CD8-positive, alpha-beta memory T cell (primary cell): Measurements from ENCODE around the gene INO80. TPM values are rescaled to one million over a fixed set of nuclear protein-coding genes. Genes with fewer than 3 reads are reported as not detected.

Experiments used
- CTCF ChIA-PET: fragments of 350-600 bp; sonication (Branson Sonifier 250); formaldehyde crosslinking; loops from one replicate; lab custom pipeline; 2021; ENCODE audit warnings: antibody characterized with exemption; lab: Charles Lee
- POLR2A ChIA-PET: fragments of 350-600 bp; sonication (Branson Sonifier 250); formaldehyde crosslinking; loops from one replicate; lab custom pipeline; 2021; ENCODE audit warnings: antibody characterized with exemption; lab: Charles Lee
- DNase-seq, 5 donors: peaks; one replicate each; pipeline versions ENCODE4 v3.0.0 to v3.0.0-alpha.2; 2020 to 2022; ENCODE audit warnings: mixed read lengths in 1 of 5
- H3K27ac ChIP-seq: one replicate; pipeline ENCODE4 v1.7.0; 2013; ENCODE audit warnings: low read depth, mild to moderate bottlenecking, low read length, moderate library complexity
- H3K27me3 ChIP-seq: 2 replicates; pipeline ENCODE4 v1.7.0; 2013; ENCODE audit warnings: low read length, mild to moderate bottlenecking; ENCODE audit not compliant: insufficient read depth, poor library complexity, severe bottlenecking
- H3K36me3 ChIP-seq: 2 replicates; pipeline ENCODE4 v1.7.0; 2013; ENCODE audit warnings: mild to moderate bottlenecking, low read length, moderate library complexity; ENCODE audit not compliant: insufficient read depth
- H3K4me1 ChIP-seq: 2 replicates; pipeline ENCODE4 v1.7.0; 2013; ENCODE audit warnings: mild to moderate bottlenecking, low read length, moderate library complexity; ENCODE audit not compliant: insufficient read depth
- H3K4me3 ChIP-seq: 2 replicates; pipeline ENCODE4 v1.7.0; 2013; ENCODE audit warnings: mild to moderate bottlenecking, low read length
- H3K9me3 ChIP-seq: 2 replicates; pipeline ENCODE4 v1.7.0; 2013; ENCODE audit warnings: mild to moderate bottlenecking, low read length
- H3K27ac Mint-ChIP-seq, 8 donors: one replicate each; pipeline ENCODE4 v1.8.0; 2020 to 2021; ENCODE audit warnings: mixed read lengths in 8 of 8, mild to moderate bottlenecking in 6 of 8, inconsistent platforms in 3 of 8, moderate library complexity in 3 of 8
- H3K27me3 Mint-ChIP-seq, 2 donors: one replicate each; pipeline ENCODE4 v1.8.0; 2020 to 2021; ENCODE audit warnings: mixed read lengths in 2 of 2, mild to moderate bottlenecking in 1 of 2, moderate library complexity in 1 of 2
- H3K36me3 Mint-ChIP-seq, 3 donors: one replicate each; pipeline ENCODE4 v1.8.0; 2020 to 2021; ENCODE audit warnings: mixed read lengths in 3 of 3, inconsistent platforms in 1 of 3, mild to moderate bottlenecking in 1 of 3
- H3K4me1 Mint-ChIP-seq, 3 donors: one replicate each; pipeline ENCODE4 v1.8.0; 2020 to 2021; ENCODE audit warnings: mixed read lengths in 3 of 3, inconsistent platforms in 1 of 3, mild to moderate bottlenecking in 1 of 3
- H3K4me3 Mint-ChIP-seq, 7 donors: one replicate each; pipeline ENCODE4 v1.8.0; 2020 to 2021; ENCODE audit warnings: mixed read lengths in 7 of 7, mild to moderate bottlenecking in 6 of 7, moderate library complexity in 4 of 7, inconsistent platforms in 2 of 7
- H3K9me3 Mint-ChIP-seq, 5 donors: one replicate each; pipeline ENCODE4 v1.8.0; 2020 to 2022; ENCODE audit warnings: mixed read lengths in 5 of 5, mild to moderate bottlenecking in 3 of 5, moderate library complexity in 2 of 5, inconsistent platforms in 1 of 5
- polyA plus RNA-seq: library from polyadenylated mRNA; unstranded; fragments of 300-500 nt; fragmentation: Illumina TruSeq; gene quantifications from one replicate; pipeline ENCODE4 v1.2.3, GENCODE V29; 2021
- total RNA-seq, 2 experiments: library from RNA; stranded (reverse); gene quantifications; one replicate each; pipeline ENCODE4 v1.2.3, GENCODE V29; 2021

INO80 gene
- total and polyA plus RNA-seq, 3 experiments from 2014 or later, result 7.2 to 29.2 (median 26.3) TPM

- H3K36me3 Mint-ChIP-seq, result peaks cover 0 to 67% (median 9%) of the 10 kb centered on the region in 3 donors
- peaks cover 14% of the 10 kb centered on the region for H3K36me3 ChIP-seq
- peaks cover 0 to 4% (median 3%) of the 10 kb centered on the region in 3 donors for H3K4me1 Mint-ChIP-seq
- POLR2A ChIA-PET, result no interaction called here
- no peak overlapping the region for H3K27ac ChIP-seq
- no peak overlapping the region for H3K4me3 ChIP-seq
- no peaks in the 10 kb centered on the region for H3K27me3 Mint-ChIP-seq
- DNase-seq, result no peak
- H3K4me3 Mint-ChIP-seq, result no peak overlapping the region
- no peaks in the 10 kb centered on the region for H3K9me3 ChIP-seq
- peak overlapping the region in 3 of 8 donors; percentile 16 to 79 (median 79) for H3K27ac Mint-ChIP-seq
- no peaks in the 10 kb centered on the region for H3K27me3 ChIP-seq
- H3K9me3 Mint-ChIP-seq, result no peaks in the 10 kb centered on the region
- H3K4me1 ChIP-seq, result no peaks in the 10 kb centered on the region
- CTCF ChIA-PET, result interaction anchor here (1.6 kb wide), 1 partner anchor 107 kb away, joined by 3 read pairs; no protein-coding TSS in a partner anchor
Observed at GRCh38 chr15:41011055-41011815, 104.8 kb downstream of the INO80 start.

GRCh38 chr15:41010345-41010744, 105.7 kb downstream of the INO80 start:
- Histone ChIP-seq H3K9me3 (no peaks in the 10 kb centered on the region), H3K36me3 (peaks cover 14% of the 10 kb centered on the region), H3K4me3 (no peak overlapping the region), H3K27ac (no peak overlapping the region), H3K27me3 (no peaks in the 10 kb centered on the region), H3K4me1 (no peaks in the 10 kb centered on the region)
- Mint-ChIP-seq H3K4me3 (no peak overlapping the region), H3K9me3 (no peaks in the 10 kb centered on the region), H3K4me1 (peaks cover 0 to 4% (median 3%) of the 10 kb centered on the region in 3 donors), H3K36me3 (peaks cover 0 to 68% (median 9%) of the 10 kb centered on the region in 3 donors), H3K27me3 (no peaks in the 10 kb centered on the region), H3K27ac (no peak overlapping the region)
- no peak for DNase-seq
- ChIA-PET CTCF (interaction anchor here (1.6 kb wide), 1 partner anchor 106 kb away, joined by 3 read pairs; no protein-coding TSS in a partner anchor), POLR2A (no interaction called here)

- Histone ChIP-seq H3K36me3 (peaks cover 11% of the 10 kb centered on the region), H3K9me3 (no peaks in the 10 kb centered on the region), H3K27me3 (no peaks in the 10 kb centered on the region), H3K4me3 (no peak overlapping the region), H3K4me1 (no peaks in the 10 kb centered on the region), H3K27ac (no peak overlapping the region)
- Mint-ChIP-seq H3K36me3 (peaks cover 0 to 70% (median 7%) of the 10 kb centered on the region in 3 donors), H3K4me3 (no peak overlapping the region), H3K27me3 (no peaks in the 10 kb centered on the region), H3K4me1 (peaks cover 0 to 3% (median 0%) of the 10 kb centered on the region in 3 donors), H3K27ac (no peak overlapping the region), H3K9me3 (no peaks in the 10 kb centered on the region)
- POLR2A ChIA-PET, result no interaction called here
- no peak for DNase-seq
- CTCF ChIA-PET, result no interaction called here
Observed at GRCh38 chr15:41006479-41006878, 109.6 kb downstream of the INO80 start.

- H3K9me3 Mint-ChIP-seq, result no peaks in the 10 kb centered on the region
- H3K4me3 ChIP-seq, result no peak overlapping the region
- ChIA-PET CTCF (no interaction called here), POLR2A (no interaction called here)
- no peaks in the 10 kb centered on the region for H3K4me1 ChIP-seq
- DNase-seq, result no peak
- no peaks in the 10 kb centered on the region for H3K27me3 Mint-ChIP-seq
- H3K4me1 Mint-ChIP-seq, result peaks cover 0 to 3% (median 0%) of the 10 kb centered on the region in 3 donors
- H3K27ac Mint-ChIP-seq, result no peak overlapping the region
- no peak overlapping the region for H3K27ac ChIP-seq
- H3K36me3 Mint-ChIP-seq, result peaks cover 0 to 69% (median 12%) of the 10 kb centered on the region in 3 donors
- H3K4me3 Mint-ChIP-seq, result no peak overlapping the region
- H3K36me3 ChIP-seq, result peaks cover 11% of the 10 kb centered on the region
- no peaks in the 10 kb centered on the region for H3K27me3 ChIP-seq
- H3K9me3 ChIP-seq, result no peaks in the 10 kb centered on the region
Observed at GRCh38 chr15:41004490-41004889, 111.6 kb downstream of the INO80 start.

GRCh38 chr15:41001524-41002214, 114.4 kb downstream of the INO80 start:
- Mint-ChIP-seq H3K9me3 (no peaks in the 10 kb centered on the region), H3K36me3 (peaks cover 0 to 69% (median 17%) of the 10 kb centered on the region in 3 donors), H3K27me3 (no peaks in the 10 kb centered on the region), H3K4me3 (no peak overlapping the region), H3K27ac (peak overlapping the region in 3 of 8 donors; percentile 10 to 66 (median 29)), H3K4me1 (peaks cover 0 to under 1% (median 0%) of the 10 kb centered on the region in 3 donors)
- DNase-seq, result no peak
- H3K27ac ChIP-seq, result no peak overlapping the region
- no peaks in the 10 kb centered on the region for H3K27me3 ChIP-seq
- peaks cover 15% of the 10 kb centered on the region for H3K36me3 ChIP-seq
- CTCF ChIA-PET, result no interaction called here
- POLR2A ChIA-PET, result interaction anchor here (0.5 kb wide), 1 partner anchor 218 kb away, joined by 3 read pairs; no protein-coding TSS in a partner anchor
- no peaks in the 10 kb centered on the region for H3K9me3 ChIP-seq
- no peak overlapping the region for H3K4me3 ChIP-seq
- no peaks in the 10 kb centered on the region for H3K4me1 ChIP-seq

GRCh38 chr15:40999190-40999589, 116.9 kb downstream of the INO80 start:
- no peak overlapping the region for H3K27ac ChIP-seq
- no peak overlapping the region for H3K4me3 ChIP-seq
- no peak for DNase-seq
- CTCF ChIA-PET, result no interaction called here
- peaks cover 0 to 65% (median 23%) of the 10 kb centered on the region in 3 donors for H3K36me3 Mint-ChIP-seq
- POLR2A ChIA-PET, result no interaction called here
- H3K4me1 ChIP-seq, result no peaks in the 10 kb centered on the region
- H3K27me3 ChIP-seq, result no peaks in the 10 kb centered on the region
- H3K27me3 Mint-ChIP-seq, result no peaks in the 10 kb centered on the region
- peaks cover 0 to 2% (median 0%) of the 10 kb centered on the region in 3 donors for H3K4me1 Mint-ChIP-seq
- no peaks in the 10 kb centered on the region for H3K9me3 Mint-ChIP-seq
- no peak overlapping the region for H3K4me3 Mint-ChIP-seq
- no peak overlapping the region for H3K27ac Mint-ChIP-seq
- H3K36me3 ChIP-seq, result peaks cover 22% of the 10 kb centered on the region
- no peaks in the 10 kb centered on the region for H3K9me3 ChIP-seq

- peaks cover 0 to 67% (median 33%) of the 10 kb centered on the region in 3 donors for H3K36me3 Mint-ChIP-seq
- DNase-seq, result no peak
- peaks cover 15% of the 10 kb centered on the region for H3K36me3 ChIP-seq
Observed at GRCh38 chr15:40995656-40996055, 120.4 kb downstream of the INO80 start.

GRCh38 chr15:40992825-40993224, 123.3 kb downstream of the INO80 start:
- H3K4me1 Mint-ChIP-seq, result peaks cover 0 to 2% (median 0%) of the 10 kb centered on the region in 3 donors
- Histone ChIP-seq H3K4me3 (no peak overlapping the region), H3K4me1 (no peaks in the 10 kb centered on the region), H3K9me3 (no peaks in the 10 kb centered on the region), H3K27ac (no peak overlapping the region), H3K36me3 (peaks cover 21% of the 10 kb centered on the region), H3K27me3 (no peaks in the 10 kb centered on the region)
- ChIA-PET POLR2A (no interaction called here), CTCF (no interaction called here)
- H3K9me3 Mint-ChIP-seq, result no peaks in the 10 kb centered on the region
- peaks cover 0 to 73% (median 45%) of the 10 kb centered on the region in 3 donors for H3K36me3 Mint-ChIP-seq
- H3K27me3 Mint-ChIP-seq, result no peaks in the 10 kb centered on the region
- no peak for DNase-seq
- H3K4me3 Mint-ChIP-seq, result no peak overlapping the region
- H3K27ac Mint-ChIP-seq, result peak overlapping the region in 2 of 8 donors; percentile 14 to 66

More at GRCh38 chr15:40995656-40996055, 120.4 kb downstream of the INO80 start:
- Mint-ChIP-seq H3K4me3 (no peak overlapping the region), H3K27ac (no peak overlapping the region), H3K4me1 (peaks cover 0 to 2% (median 0%) of the 10 kb centered on the region in 3 donors), H3K27me3 (no peaks in the 10 kb centered on the region), H3K9me3 (no peaks in the 10 kb centered on the region)
- no peaks in the 10 kb centered on the region for H3K9me3 ChIP-seq
- H3K27me3 ChIP-seq, result no peaks in the 10 kb centered on the region
- ChIA-PET CTCF (no interaction called here), POLR2A (no interaction called here)
- no peaks in the 10 kb centered on the region for H3K4me1 ChIP-seq
- no peak overlapping the region for H3K27ac ChIP-seq
- H3K4me3 ChIP-seq, result no peak overlapping the region
